ENCODE measurements around the gene IGFBP6. TPM values are rescaled to one million over a fixed set of nuclear protein-coding genes. Genes with fewer than 3 reads are reported as not detected.

IGFBP6 gene, protein sequence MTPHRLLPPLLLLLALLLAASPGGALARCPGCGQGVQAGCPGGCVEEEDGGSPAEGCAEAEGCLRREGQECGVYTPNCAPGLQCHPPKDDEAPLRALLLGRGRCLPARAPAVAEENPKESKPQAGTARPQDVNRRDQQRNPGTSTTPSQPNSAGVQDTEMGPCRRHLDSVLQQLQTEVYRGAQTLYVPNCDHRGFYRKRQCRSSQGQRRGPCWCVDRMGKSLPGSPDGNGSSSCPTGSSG
- total RNA-seq, result 10 to 100 TPM in 1 of 2 donors, 1 to 10 TPM in 1; 7.2 to 14.6 TPM

DNA sequence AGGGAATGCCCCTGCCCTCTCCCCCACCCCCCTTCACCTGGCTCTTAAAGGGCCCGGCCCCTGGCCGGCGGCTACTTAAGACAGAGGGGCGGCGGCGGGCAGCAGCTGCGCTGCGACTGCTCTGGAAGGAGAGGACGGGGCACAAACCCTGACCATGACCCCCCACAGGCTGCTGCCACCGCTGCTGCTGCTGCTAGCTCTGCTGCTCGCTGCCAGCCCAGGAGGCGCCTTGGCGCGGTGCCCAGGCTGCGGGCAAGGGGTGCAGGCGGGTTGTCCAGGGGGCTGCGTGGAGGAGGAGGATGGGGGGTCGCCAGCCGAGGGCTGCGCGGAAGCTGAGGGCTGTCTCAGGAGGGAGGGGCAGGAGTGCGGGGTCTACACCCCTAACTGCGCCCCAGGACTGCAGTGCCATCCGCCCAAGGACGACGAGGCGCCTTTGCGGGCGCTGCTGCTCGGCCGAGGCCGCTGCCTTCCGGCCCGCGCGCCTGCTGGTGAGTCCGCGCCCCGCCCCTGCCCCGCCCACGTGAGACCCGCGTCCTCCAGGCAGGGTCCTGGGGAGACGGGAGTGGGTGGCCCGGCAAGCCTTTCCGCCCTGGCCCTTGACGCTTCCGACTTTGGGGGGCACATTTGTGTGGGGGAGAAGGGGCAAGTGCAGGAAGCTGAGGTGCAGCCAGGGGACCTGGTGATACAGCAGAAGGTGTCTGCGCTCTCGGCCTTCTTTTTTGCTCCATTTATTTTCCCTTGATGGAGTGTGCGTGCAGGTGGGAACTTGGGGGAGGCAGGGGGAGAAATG, at the start of gene IGFBP6:
Gene IGFBP6 (plus strand): TSS at position 104 of the 790 bp plus-strand sequence. CDS start 51 bp downstream, at position 155.
- H3K4me1 ChIP-seq, result peaks cover 17% of the 10 kb centered on the region
- TF ChIP-seq, protein P1, sequence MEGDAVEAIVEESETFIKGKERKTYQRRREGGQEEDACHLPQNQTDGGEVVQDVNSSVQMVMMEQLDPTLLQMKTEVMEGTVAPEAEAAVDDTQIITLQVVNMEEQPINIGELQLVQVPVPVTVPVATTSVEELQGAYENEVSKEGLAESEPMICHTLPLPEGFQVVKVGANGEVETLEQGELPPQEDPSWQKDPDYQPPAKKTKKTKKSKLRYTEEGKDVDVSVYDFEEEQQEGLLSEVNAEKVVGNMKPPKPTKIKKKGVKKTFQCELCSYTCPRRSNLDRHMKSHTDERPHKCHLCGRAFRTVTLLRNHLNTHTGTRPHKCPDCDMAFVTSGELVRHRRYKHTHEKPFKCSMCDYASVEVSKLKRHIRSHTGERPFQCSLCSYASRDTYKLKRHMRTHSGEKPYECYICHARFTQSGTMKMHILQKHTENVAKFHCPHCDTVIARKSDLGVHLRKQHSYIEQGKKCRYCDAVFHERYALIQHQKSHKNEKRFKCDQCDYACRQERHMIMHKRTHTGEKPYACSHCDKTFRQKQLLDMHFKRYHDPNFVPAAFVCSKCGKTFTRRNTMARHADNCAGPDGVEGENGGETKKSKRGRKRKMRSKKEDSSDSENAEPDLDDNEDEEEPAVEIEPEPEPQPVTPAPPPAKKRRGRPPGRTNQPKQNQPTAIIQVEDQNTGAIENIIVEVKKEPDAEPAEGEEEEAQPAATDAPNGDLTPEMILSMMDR (IDR thresholded peaks at IDR 0.05), result no peak
- no peaks in the 10 kb centered on the region for H3K36me3 ChIP-seq
- H3K9ac ChIP-seq (ENCODE audit: low read depth in 2 of 2, low read length in 2 of 2), result peak within 1 kb of the TSS; percentile 61 to 84
- peak; percentile 62 for DNase-seq
- no peaks in the 10 kb centered on the region for H3K27me3 ChIP-seq
- H3K9me3 ChIP-seq, result no peaks in the 10 kb centered on the region
- peak within 1 kb of the TSS; percentile 69 for H3K27ac ChIP-seq
- peak within 1 kb of the TSS; percentile 43 for H3K4me3 ChIP-seq
- intact Hi-C loops (cut with DNase I), result loop anchor here (2.0 kb wide), 1 partner anchor 31 kb away; no protein-coding TSS in a partner anchor

- peak overlapping the region; percentile 86 to 87 for H3K9ac ChIP-seq (ENCODE audit: low read depth in 2 of 2, low read length in 2 of 2)
Observed at GRCh38 chr12:53048033-53048779, 49.3 kb upstream of the IGFBP6 start.

DNA sequence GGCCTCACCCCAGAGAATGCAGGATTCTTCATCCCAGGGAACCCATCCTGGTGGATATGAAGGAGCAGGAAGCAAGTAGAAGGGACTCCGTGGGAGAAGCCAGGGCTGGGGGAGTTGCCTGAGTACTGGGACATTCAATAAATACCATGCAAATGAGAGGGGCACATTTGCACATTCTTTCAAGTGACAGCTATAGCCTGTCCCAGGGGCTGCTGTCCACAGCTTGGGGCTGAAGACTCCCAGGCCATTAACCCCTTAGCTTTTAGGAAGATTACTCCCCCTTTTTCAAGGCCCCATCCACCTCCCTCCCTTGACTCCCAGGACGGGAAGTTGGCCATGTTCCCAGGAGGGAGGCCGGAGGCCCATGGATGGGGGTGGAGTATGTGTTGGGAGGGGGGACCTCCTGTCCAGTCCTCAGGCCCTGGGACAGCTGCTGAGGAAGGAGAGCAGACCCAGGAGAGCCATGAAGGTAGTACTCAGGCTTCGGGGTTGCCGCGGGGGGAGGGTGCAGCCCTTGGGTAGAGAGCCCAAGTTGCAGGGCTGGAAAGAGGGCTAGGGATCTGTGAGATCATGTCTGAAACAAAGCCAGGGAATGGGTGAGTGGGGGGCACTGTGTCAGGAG, 48.6 kb upstream of the IGFBP6 start:
- H3K9me3 ChIP-seq, result no peaks in the 10 kb centered on the region
- peak overlapping the region; percentile 97 for H3K27ac ChIP-seq
- H3K9ac ChIP-seq (ENCODE audit: low read depth in 2 of 2, low read length in 2 of 2), result peak overlapping the region; percentile 86 to 87
- intact Hi-C loops (cut with DNase I), result no loop called here
- no peaks in the 10 kb centered on the region for H3K36me3 ChIP-seq
- peak overlapping the region; percentile 15 for H3K4me3 ChIP-seq
- TF ChIP-seq, protein P1 (IDR thresholded peaks at IDR 0.05), result no peak
- no peaks in the 10 kb centered on the region for H3K27me3 ChIP-seq
- peak; percentile 67 for DNase-seq
- H3K4me1 ChIP-seq, result peaks cover 38% of the 10 kb centered on the region

More at GRCh38 chr12:53048033-53048779, 49.3 kb upstream of the IGFBP6 start:
- TF ChIP-seq, protein P1 (IDR thresholded peaks at IDR 0.05), result no peak
- Histone ChIP-seq H3K27ac (peak overlapping the region; percentile 97), H3K9me3 (no peaks in the 10 kb centered on the region), H3K4me3 (peak overlapping the region; percentile 43), H3K4me1 (peaks cover 32% of the 10 kb centered on the region), H3K36me3 (no peaks in the 10 kb centered on the region), H3K27me3 (no peaks in the 10 kb centered on the region)
- intact Hi-C loops (cut with DNase I), result no loop called here
- DNase-seq, result peak; percentile 74

GRCh38 chr12:53049571-53050318, 47.7 kb upstream of the IGFBP6 start, which contains the start of gene TNS2:
Gene TNS2 (plus strand): TSS chr12:53050065. CDS start chr12:53050186, 121 bp downstream.
- DNase-seq, result peak; percentile 75
- H3K4me1 ChIP-seq, result peaks cover 38% of the 10 kb centered on the region
- H3K27ac ChIP-seq, result peak within 1 kb of the TSS; percentile 97
- H3K9me3 ChIP-seq, result no peaks in the 10 kb centered on the region
- peak within 1 kb of the TSS; percentile 86 to 87 for H3K9ac ChIP-seq (ENCODE audit: low read depth in 2 of 2, low read length in 2 of 2)
- H3K36me3 ChIP-seq, result no peaks in the 10 kb centered on the region
- TF ChIP-seq, protein P1 (IDR thresholded peaks at IDR 0.05), result no peak
- H3K27me3 ChIP-seq, result no peaks in the 10 kb centered on the region
- intact Hi-C loops (cut with DNase I), result no loop called here
- peak within 1 kb of the TSS; percentile 35 for H3K4me3 ChIP-seq
